ENCODE data around the gene TAX1BP1.

- TF ChIP-seq EZH2 (IDR thresholded peaks at IDR 0.05; ENCODE audit: insufficient read depth, poor library complexity, severe bottlenecking) (no peak), EZH2phosphoT487 (IDR thresholded peaks at IDR 0.05; ENCODE audit: insufficient read depth, low read depth) (no peak)
Observed at GRCh38 chr7:27799212-27799611, 59.2 kb downstream of the TAX1BP1 start.

All from GM23248 (cell line).